BLaER1 treated with 17β-estradiol and CSF1 and Interleukin-3, amounts not matched to agents 10 nM and 100 nM (cell line): ENCODE measurements around the gene SOX1.

Experiments used
- H3K27ac ChIP-seq, 11 experiments: shearing (Covaris generic); formaldehyde crosslinking; 2 replicates each; pipeline ENCODE4 v1.8.1; 2022
- H3K27me3 ChIP-seq, 11 experiments: shearing (Covaris generic); formaldehyde crosslinking; 2 replicates each; pipeline ENCODE4 v1.8.1; 2022
- H3K36me3 ChIP-seq, 11 experiments: shearing (Covaris generic); formaldehyde crosslinking; 2 replicates each; pipeline ENCODE4 v1.8.1; 2022
- H3K4me1 ChIP-seq, 10 experiments: shearing (Covaris generic); formaldehyde crosslinking; 2 replicates each; pipeline ENCODE4 v1.8.1; 2022
- H3K4me2 ChIP-seq, 11 experiments: shearing (Covaris generic); formaldehyde crosslinking; 2 replicates each; pipeline ENCODE4 v1.8.1; 2022
- H3K4me3 ChIP-seq, 10 experiments: shearing (Covaris generic); formaldehyde crosslinking; 2 replicates each; pipeline ENCODE4 v1.8.1; 2022
- H3K9ac ChIP-seq, 11 experiments: shearing (Covaris generic); formaldehyde crosslinking; 2 replicates each; pipeline ENCODE4 v1.8.1; 2022
- H3K9me3 ChIP-seq, 11 experiments: shearing (Covaris generic); formaldehyde crosslinking; replicated peaks in 1 of 11; 2 replicates each; pipeline ENCODE4 v1.8.1; 2022
- H4K20me1 ChIP-seq, 11 experiments: shearing (Covaris generic); formaldehyde crosslinking; 2 replicates each; pipeline ENCODE4 v1.8.1; 2022
- Cebpa-rat ChIP-seq, 11 experiments: shearing (Covaris generic); IDR thresholded peaks; 2 replicates each; pipeline ENCODE4 v1.8.1; 2022

Gene SOX1

GRCh38 chr13:112079696-112080095, 12.7 kb downstream of the SOX1 start:
- peaks cover 48 to 62% (median 54%) of the 10 kb centered on the region in 11 experiments for H3K27me3 ChIP-seq
- no peaks in the 10 kb centered on the region for H3K36me3 ChIP-seq
- H3K4me2 ChIP-seq = no peak overlapping the region
- H3K4me3 ChIP-seq = no peak overlapping the region
- peaks cover 0 to 33% (median 17%) of the 10 kb centered on the region in 11 experiments; a peak in 12 of 22 replicates for H4K20me1 ChIP-seq
- no peak overlapping the region for H3K9ac ChIP-seq
- H3K4me1 ChIP-seq = no peaks in the 10 kb centered on the region
- H3K27ac ChIP-seq = no peak overlapping the region
- TF ChIP-seq Cebpa-rat (IDR thresholded peaks at IDR 0.05) = no peak
- H3K9me3 ChIP-seq = peaks cover 22 to 28% (median 26%) of the 10 kb centered on the region in 11 experiments

DNA sequence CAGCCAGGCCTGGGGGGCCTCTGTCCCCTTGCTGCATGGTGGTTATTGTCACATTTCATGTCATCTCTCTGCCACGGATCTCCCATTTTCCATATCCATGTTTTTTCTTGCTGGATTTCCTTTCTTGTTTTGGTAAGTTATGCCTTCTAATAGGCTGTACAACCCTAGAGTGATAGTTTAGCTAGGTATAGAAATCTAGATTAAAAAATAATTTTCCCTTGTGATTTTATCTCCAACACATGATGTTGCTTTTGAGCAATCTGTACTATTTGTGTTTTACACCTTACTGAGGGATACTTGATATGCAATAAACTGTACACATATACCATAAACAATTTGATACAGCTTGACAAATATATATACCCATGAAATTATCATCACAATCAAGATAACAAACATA, 17.0 kb downstream of the SOX1 start:
- Histone ChIP-seq H3K4me1 (no peaks in the 10 kb centered on the region), H3K9ac (no peak overlapping the region), H3K36me3 (no peaks in the 10 kb centered on the region), H3K9me3 (peaks cover 37 to 47% (median 40%) of the 10 kb centered on the region in 11 experiments), H4K20me1 (no peaks in the 10 kb centered on the region), H3K27me3 (peaks cover 7 to 22% (median 14%) of the 10 kb centered on the region in 11 experiments; a peak in 21 of 22 replicates), H3K4me3 (no peak overlapping the region), H3K27ac (no peak overlapping the region), H3K4me2 (no peak overlapping the region)
- TF ChIP-seq Cebpa-rat (IDR thresholded peaks at IDR 0.05) = no peak

- Histone ChIP-seq H4K20me1 (no peaks in the 10 kb centered on the region), H3K4me2 (no peak overlapping the region), H3K9ac (no peak overlapping the region), H3K9me3 (no peaks in the 10 kb centered on the region), H3K27ac (no peak overlapping the region), H3K27me3 (0 out of 22 replicates have a peak, but pooled peaks cover 0 to 5% (median 0%) of the 10 kb centered on the region in 11 experiments), H3K36me3 (no peaks in the 10 kb centered on the region), H3K4me1 (peaks cover 0 to 6% (median 0%) of the 10 kb centered on the region in 10 experiments; a peak in 2 of 20 replicates), H3K4me3 (no peak overlapping the region)
- no peak for TF ChIP-seq Cebpa-rat (IDR thresholded peaks at IDR 0.05)
Observed at GRCh38 chr13:112092453-112092852, 25.5 kb downstream of the SOX1 start.

- no peak overlapping the region for H3K9ac ChIP-seq
- H3K4me1 ChIP-seq = peaks cover 0 to 6% (median 0%) of the 10 kb centered on the region in 10 experiments; a peak in 2 of 20 replicates
- peaks cover 0 to 7% (median 0%) of the 10 kb centered on the region in 11 experiments; a peak in 4 of 22 replicates for H3K27me3 ChIP-seq
- H3K27ac ChIP-seq = no peak overlapping the region
- H3K36me3 ChIP-seq = no peaks in the 10 kb centered on the region
- no peak overlapping the region for H3K4me2 ChIP-seq
- TF ChIP-seq Cebpa-rat (IDR thresholded peaks at IDR 0.05) = no peak
- no peaks in the 10 kb centered on the region for H3K9me3 ChIP-seq
- H3K4me3 ChIP-seq = no peak overlapping the region
- no peaks in the 10 kb centered on the region; a peak in 1 of 22 replicates for H4K20me1 ChIP-seq
Observed at GRCh38 chr13:112095354-112095753, 28.4 kb downstream of the SOX1 start.

GRCh38 chr13:112096959-112097358, 30.0 kb downstream of the SOX1 start:
- TF ChIP-seq Cebpa-rat (IDR thresholded peaks at IDR 0.05) = no peak
- no peak overlapping the region for H3K27ac ChIP-seq
- H3K36me3 ChIP-seq = no peaks in the 10 kb centered on the region
- no peaks in the 10 kb centered on the region for H3K9me3 ChIP-seq
- H3K9ac ChIP-seq = no peak overlapping the region
- no peak overlapping the region for H3K4me3 ChIP-seq
- H4K20me1 ChIP-seq = no peaks in the 10 kb centered on the region; a peak in 1 of 22 replicates
- H3K4me1 ChIP-seq = peaks cover 0 to 6% (median 0%) of the 10 kb centered on the region in 10 experiments; a peak in 1 of 20 replicates
- 0 out of 22 replicates have a peak overlapping the region, but pooled peaks of 1 of the 11 experiments have one; percentile 39 for H3K4me2 ChIP-seq
- peaks cover 8 to 23% (median 13%) of the 10 kb centered on the region in 11 experiments for H3K27me3 ChIP-seq

GRCh38 chr13:112097770-112098169, 30.8 kb downstream of the SOX1 start:
- Histone ChIP-seq H3K4me3 (no peak overlapping the region), H4K20me1 (peaks cover 0 to under 1% (median 0%) of the 10 kb centered on the region in 11 experiments; a peak in 1 of 22 replicates), H3K27ac (no peak overlapping the region), H3K27me3 (peaks cover 16 to 31% (median 21%) of the 10 kb centered on the region in 11 experiments), H3K4me1 (peaks cover 0 to 6% (median 0%) of the 10 kb centered on the region in 10 experiments; a peak in 1 of 20 replicates), H3K4me2 (peak overlapping the region in 2 of 11 experiments; percentile 6 to 39; a peak in 2 of 22 replicates), H3K36me3 (no peaks in the 10 kb centered on the region), H3K9me3 (peaks cover 0 to under 1% (median 0%) of the 10 kb centered on the region in 11 experiments; a peak in 1 of 22 replicates), H3K9ac (no peak overlapping the region)
- no peak for TF ChIP-seq Cebpa-rat (IDR thresholded peaks at IDR 0.05)

DNA sequence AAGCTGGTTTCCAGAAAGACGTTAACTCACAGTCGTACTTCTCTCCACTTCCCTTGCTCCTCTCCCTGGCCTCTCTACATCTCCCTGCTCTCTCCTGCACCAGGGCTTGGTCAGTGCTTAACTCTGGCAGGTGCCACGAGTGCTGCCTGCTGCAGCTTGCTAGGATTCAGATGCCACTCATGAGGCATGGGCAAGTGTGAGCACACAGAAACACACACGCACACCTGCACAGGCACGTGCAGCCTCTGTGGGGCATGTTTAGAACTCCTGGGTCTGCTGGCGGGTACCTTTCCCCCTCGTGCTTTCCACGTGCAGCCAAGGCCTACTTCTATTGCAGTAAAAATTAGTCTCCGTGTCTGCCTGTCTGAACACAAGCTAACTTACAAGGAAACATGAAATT, 31.8 kb downstream of the SOX1 start:
- peaks cover 0 to 6% (median 0%) of the 10 kb centered on the region in 10 experiments; a peak in 1 of 20 replicates for H3K4me1 ChIP-seq
- H3K4me2 ChIP-seq = no peak overlapping the region
- no peak overlapping the region for H3K4me3 ChIP-seq
- H3K27me3 ChIP-seq = peaks cover 25 to 40% (median 31%) of the 10 kb centered on the region in 11 experiments
- no peak overlapping the region for H3K27ac ChIP-seq
- no peak for TF ChIP-seq Cebpa-rat (IDR thresholded peaks at IDR 0.05)
- peaks cover 0 to 8% (median 0%) of the 10 kb centered on the region in 11 experiments; a peak in 2 of 22 replicates for H3K9me3 ChIP-seq
- no peaks in the 10 kb centered on the region for H3K36me3 ChIP-seq
- peaks cover 0 to 4% (median 0%) of the 10 kb centered on the region in 11 experiments; a peak in 2 of 22 replicates for H4K20me1 ChIP-seq
- H3K9ac ChIP-seq = no peak overlapping the region

DNA sequence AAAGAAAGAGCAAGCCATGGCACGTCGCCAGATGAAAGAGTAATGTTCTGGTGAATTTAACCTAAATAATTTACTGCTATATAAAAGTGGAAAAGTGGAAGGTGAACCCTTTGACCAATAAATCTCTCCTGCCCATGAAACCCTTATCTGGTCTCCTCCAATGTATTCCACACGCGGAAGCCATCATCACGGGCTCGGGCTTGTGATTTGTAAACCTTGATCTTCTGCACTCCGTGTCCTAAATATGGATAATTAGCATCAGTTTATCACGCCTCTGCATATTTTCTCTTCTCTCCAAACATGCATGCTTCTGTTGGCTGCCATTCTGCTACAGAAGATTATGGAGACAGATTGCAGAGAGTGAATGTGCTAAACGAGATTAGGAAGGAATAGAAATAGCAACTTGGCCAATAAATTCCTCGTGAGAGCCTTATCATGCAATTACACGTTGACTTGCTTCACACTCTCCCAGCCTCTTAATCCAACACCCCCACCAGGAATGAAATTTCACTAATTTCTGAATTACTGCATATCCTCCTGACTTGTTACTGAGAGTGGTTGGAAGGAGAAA, 34.5 kb downstream of the SOX1 start:
- peaks cover 25 to 36% (median 27%) of the 10 kb centered on the region in 11 experiments for H3K9me3 ChIP-seq
- H3K36me3 ChIP-seq = no peaks in the 10 kb centered on the region
- H3K9ac ChIP-seq = no peak overlapping the region
- no peak overlapping the region for H3K4me3 ChIP-seq
- peaks cover 0 to 6% (median 0%) of the 10 kb centered on the region in 10 experiments; a peak in 1 of 20 replicates for H3K4me1 ChIP-seq
- no peak overlapping the region for H3K27ac ChIP-seq
- H3K4me2 ChIP-seq = no peak overlapping the region
- peaks cover 0 to 10% (median 0%) of the 10 kb centered on the region in 11 experiments; a peak in 4 of 22 replicates for H4K20me1 ChIP-seq
- peaks cover 52 to 68% (median 58%) of the 10 kb centered on the region in 11 experiments for H3K27me3 ChIP-seq
- TF ChIP-seq Cebpa-rat (IDR thresholded peaks at IDR 0.05) = no peak

- Histone ChIP-seq H3K9me3 (peaks cover 30 to 44% (median 35%) of the 10 kb centered on the region in 11 experiments), H3K36me3 (no peaks in the 10 kb centered on the region), H4K20me1 (peaks cover 0 to 10% (median 0%) of the 10 kb centered on the region in 11 experiments; a peak in 4 of 22 replicates), H3K4me3 (no peak overlapping the region), H3K4me1 (peaks cover 0 to 5% (median 0%) of the 10 kb centered on the region in 10 experiments; a peak in 1 of 20 replicates), H3K9ac (no peak overlapping the region), H3K27ac (no peak overlapping the region), H3K27me3 (peaks cover 60 to 76% (median 66%) of the 10 kb centered on the region in 11 experiments), H3K4me2 (no peak overlapping the region)
- no peak for TF ChIP-seq Cebpa-rat (IDR thresholded peaks at IDR 0.05)
Observed at GRCh38 chr13:112102243-112102642, 35.3 kb downstream of the SOX1 start.
